Naive thymus-derived CD4-positive, alpha-beta T cell (primary cell): Measurements from ENCODE around the gene CAB39L. TPM values are rescaled to one million over a fixed set of nuclear protein-coding genes. Genes with fewer than 3 reads are reported as not detected.

Source experiments
- ATAC-seq: fragments of 150-1000 bp; cut with Tn5 transposase; 2 replicates; pipeline ENCODE4 v1.10.0; 2021; ENCODE audit warnings: mild to moderate bottlenecking, moderate library complexity
- CTCF ChIA-PET: fragments of 350-600 bp; sonication (Branson Sonifier 250); formaldehyde crosslinking; loops from one replicate; lab custom pipeline; 2021; ENCODE audit warnings: antibody characterized with exemption; lab: Charles Lee
- POLR2A ChIA-PET: fragments of 350-600 bp; sonication (Branson Sonifier 250); formaldehyde crosslinking; loops from one replicate; lab custom pipeline; 2021; ENCODE audit warnings: antibody characterized with exemption, inconsistent platforms; lab: Charles Lee
- DNase-seq, 9 donors: peaks; one replicate each; pipeline versions ENCODE4 v3.0.0 to v3.0.0-alpha.2; 2020 to 2022; ENCODE audit warnings: mixed read lengths in 1 of 9
- H3K27ac ChIP-seq: one replicate; pipeline ENCODE4 v1.7.0; 2013; ENCODE audit warnings: mild to moderate bottlenecking, low read depth, low read length, moderate library complexity
- H3K27me3 ChIP-seq, 2 donors: one replicate each; pipeline ENCODE4 v1.7.0; 2013; ENCODE audit warnings: low read length in 2 of 2, mild to moderate bottlenecking in 2 of 2, moderate library complexity in 2 of 2; ENCODE audit not compliant: control insufficient read depth in 2 of 2, insufficient read depth in 2 of 2
- H3K36me3 ChIP-seq, 3 experiments: 1 replicate in 2 of 3; 2 replicates in 1 of 3; pipeline ENCODE4 v1.7.0; 2013; ENCODE audit warnings: low read length in 3 of 3, mild to moderate bottlenecking in 3 of 3, moderate library complexity in 1 of 3; ENCODE audit not compliant: insufficient read depth in 3 of 3, control insufficient read depth in 2 of 3
- H3K4me1 ChIP-seq, 2 donors: one replicate each; pipeline ENCODE4 v1.7.0; 2013; ENCODE audit warnings: low read length in 2 of 2, mild to moderate bottlenecking in 2 of 2, moderate library complexity in 1 of 2; ENCODE audit not compliant: control insufficient read depth in 2 of 2, insufficient read depth in 2 of 2
- H3K4me3 ChIP-seq: 2 replicates; pipeline ENCODE4 v1.7.0; 2013; ENCODE audit warnings: mild to moderate bottlenecking, low read length
- H3K9me3 ChIP-seq, 3 experiments: 1 replicate in 2 of 3; 2 replicates in 1 of 3; pipeline ENCODE4 v1.7.0; 2013; ENCODE audit warnings: low read length in 3 of 3; ENCODE audit not compliant: control insufficient read depth in 2 of 3
- H3K27ac Mint-ChIP-seq, 9 donors: one replicate each; pipeline ENCODE4 v1.8.0; 2020 to 2022; ENCODE audit warnings: mixed read lengths in 9 of 9, mild to moderate bottlenecking in 8 of 9, moderate library complexity in 5 of 9, inconsistent platforms in 2 of 9
- H3K27me3 Mint-ChIP-seq, 5 donors: one replicate each; pipeline ENCODE4 v1.8.0; 2021 to 2022; ENCODE audit warnings: mixed read lengths in 5 of 5, mild to moderate bottlenecking in 1 of 5
- H3K36me3 Mint-ChIP-seq, 5 donors: one replicate each; pipeline ENCODE4 v1.8.0; 2020 to 2022; ENCODE audit warnings: mixed read lengths in 5 of 5, mild to moderate bottlenecking in 3 of 5, inconsistent platforms in 1 of 5
- H3K4me1 Mint-ChIP-seq, 7 donors: one replicate each; pipeline ENCODE4 v1.8.0; 2020 to 2022; ENCODE audit warnings: mixed read lengths in 7 of 7, mild to moderate bottlenecking in 3 of 7, inconsistent platforms in 1 of 7
- H3K4me3 Mint-ChIP-seq, 10 donors: one replicate each; pipeline ENCODE4 v1.8.0; 2020 to 2022; ENCODE audit warnings: mild to moderate bottlenecking in 10 of 10, mixed read lengths in 10 of 10, moderate library complexity in 6 of 10, inconsistent platforms in 2 of 10
- H3K9me3 Mint-ChIP-seq, 11 donors: one replicate each; pipeline ENCODE4 v1.8.0; 2020 to 2022; ENCODE audit warnings: mixed read lengths in 11 of 11, mild to moderate bottlenecking in 4 of 11, inconsistent platforms in 1 of 11, moderate library complexity in 1 of 11
- intact Hi-C, 2 donors: fragments of 100-400 bp; cut with micrococcal nuclease; formaldehyde crosslinking; loops; one replicate each; pipeline ENCODE4 v1.15.1; 2023
- polyA plus RNA-seq, 2 donors: library from polyadenylated mRNA; unstranded; fragments of 300-500 nt; fragmentation: Illumina TruSeq; gene quantifications; one replicate each; pipeline ENCODE4 v1.2.3, GENCODE V29; 2021
- total RNA-seq, 6 experiments: library from RNA in 5 of 6; stranded (reverse) in 5 of 6; gene quantifications; 1 replicate in 5 of 6; 2 replicates in 1 of 6; pipeline ENCODE4 v1.2.3 and lab custom pipeline; 2021 to 2026

CAB39L gene
- total and polyA plus RNA-seq, 7 experiments from 2014 or later: 2.9 to 5.9 (median 4.6) TPM

- H3K27me3 Mint-ChIP-seq: no peaks in the 10 kb centered on the region
- Histone ChIP-seq H3K36me3 (no peaks in the 10 kb centered on the region), H3K27ac (no peak overlapping the region), H3K4me3 (no peak overlapping the region), H3K9me3 (no peaks in the 10 kb centered on the region), H3K4me1 (no peaks in the 10 kb centered on the region), H3K27me3 (no peaks in the 10 kb centered on the region)
- peaks cover 0 to 26% (median 6%) of the 10 kb centered on the region in 5 donors for H3K36me3 Mint-ChIP-seq
- ChIA-PET POLR2A (no interaction called here), CTCF (no interaction called here)
- intact Hi-C loops: no loop called here
- no peak for DNase-seq
- peaks cover 0 to 2% (median 0%) of the 10 kb centered on the region in 7 donors for H3K4me1 Mint-ChIP-seq
- ATAC-seq: no peak
- no peak overlapping the region for H3K4me3 Mint-ChIP-seq
- no peak overlapping the region for H3K27ac Mint-ChIP-seq
- no peaks in the 10 kb centered on the region for H3K9me3 Mint-ChIP-seq
Measured at GRCh38 chr13:49272296-49272695, 171.6 kb downstream of the CAB39L start.

GRCh38 chr13:49271264-49271663, 172.6 kb downstream of the CAB39L start:
- peaks cover under 1 to 21% (median 5%) of the 10 kb centered on the region in 5 donors for H3K36me3 Mint-ChIP-seq
- H3K27me3 ChIP-seq: no peaks in the 10 kb centered on the region
- no peak overlapping the region for H3K27ac ChIP-seq
- H3K4me1 ChIP-seq: no peaks in the 10 kb centered on the region
- ChIA-PET CTCF (interaction anchor here (1.1 to 1.2 kb wide), 2 partner anchors 10 to 31 kb away, joined by 4 to 5 read pairs; no protein-coding TSS in a partner anchor), POLR2A (interaction anchor here (0.7 kb wide), 1 partner anchor 19 kb away, joined by 3 read pairs; no protein-coding TSS in a partner anchor)
- intact Hi-C loops: no loop called here
- H3K9me3 ChIP-seq: no peaks in the 10 kb centered on the region
- H3K4me3 ChIP-seq: no peak overlapping the region
- H3K36me3 ChIP-seq: no peaks in the 10 kb centered on the region
- no peak overlapping the region for H3K4me3 Mint-ChIP-seq
- ATAC-seq (no peak), DNase-seq (no peak)
- no peak overlapping the region for H3K27ac Mint-ChIP-seq
- H3K27me3 Mint-ChIP-seq: no peaks in the 10 kb centered on the region
- no peaks in the 10 kb centered on the region for H3K9me3 Mint-ChIP-seq
- H3K4me1 Mint-ChIP-seq: peaks cover 0 to 2% (median 0%) of the 10 kb centered on the region in 7 donors

GRCh38 chr13:49265822-49266221, 178.0 kb downstream of the CAB39L start:
- ChIA-PET POLR2A (no interaction called here), CTCF (no interaction called here)
- DNase-seq: no peak
- Histone ChIP-seq H3K4me1 (no peaks in the 10 kb centered on the region), H3K9me3 (no peaks in the 10 kb centered on the region), H3K27ac (no peak overlapping the region), H3K36me3 (peaks cover 0 to 8% (median 0%) of the 10 kb centered on the region in 3 experiments), H3K27me3 (no peaks in the 10 kb centered on the region), H3K4me3 (no peak overlapping the region)
- Mint-ChIP-seq H3K9me3 (no peaks in the 10 kb centered on the region), H3K4me1 (peaks cover 0 to 7% (median 0%) of the 10 kb centered on the region in 7 donors), H3K4me3 (no peak overlapping the region), H3K36me3 (peaks cover 7 to 25% (median 10%) of the 10 kb centered on the region in 5 donors), H3K27ac (peak overlapping the region in 1 of 9 donors; percentile 11), H3K27me3 (no peaks in the 10 kb centered on the region)
- ATAC-seq: no peak
- intact Hi-C loops: no loop called here

- Mint-ChIP-seq H3K4me3 (no peak overlapping the region), H3K4me1 (peaks cover 2 to 14% (median 11%) of the 10 kb centered on the region in 7 donors), H3K36me3 (peaks cover 10 to 30% (median 18%) of the 10 kb centered on the region in 5 donors), H3K27ac (no peak overlapping the region), H3K27me3 (no peaks in the 10 kb centered on the region), H3K9me3 (no peaks in the 10 kb centered on the region)
- no peak overlapping the region for H3K27ac ChIP-seq
- H3K4me3 ChIP-seq: no peak overlapping the region
- H3K9me3 ChIP-seq: no peaks in the 10 kb centered on the region
- ATAC-seq (no peak), DNase-seq (no peak)
- H3K36me3 ChIP-seq: peaks cover 0 to 18% (median 0%) of the 10 kb centered on the region in 3 experiments
- intact Hi-C loops: no loop called here
- peaks cover 0 to 7% of the 10 kb centered on the region in 2 donors for H3K4me1 ChIP-seq
- H3K27me3 ChIP-seq: no peaks in the 10 kb centered on the region
- POLR2A ChIA-PET: no interaction called here
- CTCF ChIA-PET: no interaction called here
Measured at GRCh38 chr13:49262634-49263033, 181.2 kb downstream of the CAB39L start.

- ChIA-PET POLR2A (interaction anchor here (0.8 kb wide), 1 partner anchor 11 kb away, joined by 3 read pairs; the partner anchor contains the start of gene CDADC1), CTCF (no interaction called here)
- H3K27ac Mint-ChIP-seq: peak overlapping the region in 2 of 9 donors; percentile 32 to 67
Measured at GRCh38 chr13:49259586-49259985, 184.3 kb downstream of the CAB39L start.

More at GRCh38 chr13:49259586-49259985, 184.3 kb downstream of the CAB39L start:
- Histone ChIP-seq H3K4me3 (no peak overlapping the region), H3K36me3 (peaks cover 0 to 24% (median 4%) of the 10 kb centered on the region in 3 experiments), H3K27ac (no peak overlapping the region), H3K4me1 (peaks cover 0 to 7% of the 10 kb centered on the region in 2 donors), H3K27me3 (no peaks in the 10 kb centered on the region), H3K9me3 (no peaks in the 10 kb centered on the region)
- Mint-ChIP-seq H3K27me3 (no peaks in the 10 kb centered on the region), H3K36me3 (peaks cover 13 to 40% (median 29%) of the 10 kb centered on the region in 5 donors), H3K9me3 (no peaks in the 10 kb centered on the region), H3K4me1 (peaks cover 6 to 37% (median 29%) of the 10 kb centered on the region in 7 donors), H3K4me3 (peak overlapping the region in 1 of 10 donors; percentile 26)
- ATAC-seq (no peak), DNase-seq (no peak)
- intact Hi-C loops: no loop called here

Other genes with a start within 250 kb of the CAB39L start
- not detected for gene MLNR, start 223.7 kb downstream of the CAB39L start, total RNA-seq
- not detected for gene MLNR, start 223.7 kb downstream of the CAB39L start, polyA plus RNA-seq
- gene CDADC1, start 196.1 kb downstream of the CAB39L start, total RNA-seq: 10 to 100 TPM; 10.7 to 21.3 (median 14.5) TPM
- gene CDADC1, start 196.1 kb downstream of the CAB39L start, polyA plus RNA-seq: 10 to 100 TPM in 1 of 2 donors, 1 to 10 TPM in 1; 9.2 to 12.8 TPM
- 10 to 100 TPM; 16.7 to 30.0 (median 20.3) TPM for gene SETDB2, start 210 bp upstream of the CAB39L start, total RNA-seq
- gene SETDB2, start 210 bp upstream of the CAB39L start, polyA plus RNA-seq: 10 to 100 TPM; 14.3 to 15.0 TPM
- gene PHF11, start 51.9 kb upstream of the CAB39L start, total RNA-seq: 100 to 1,000 TPM in 4 of 5 experiments, 10 to 100 TPM in 1; 96.0 to 132 (median 126) TPM
- 10 to 100 TPM; 80.6 to 88.4 TPM for gene PHF11, start 51.9 kb upstream of the CAB39L start, polyA plus RNA-seq
- gene RCBTB1, start 141.5 kb upstream of the CAB39L start, total RNA-seq: 10 to 100 TPM; 16.3 to 22.2 (median 20.4) TPM
- 10 to 100 TPM in 1 of 2 donors, 1 to 10 TPM in 1; 8.1 to 12.9 TPM for gene RCBTB1, start 141.5 kb upstream of the CAB39L start, polyA plus RNA-seq
- gene ARL11, start 184.4 kb upstream of the CAB39L start, total RNA-seq: 1 to 10 TPM in 2 of 5 experiments, under 1 TPM in 3; 0.48 to 3.4 (median 0.95) TPM
- under 1 TPM; 0.30 to 0.38 TPM for gene ARL11, start 184.4 kb upstream of the CAB39L start, polyA plus RNA-seq
- gene EBPL, start 247.4 kb upstream of the CAB39L start, total RNA-seq: 10 to 100 TPM; 13.3 to 34.9 (median 20.4) TPM
- 10 to 100 TPM; 60.7 to 74.6 TPM for gene EBPL, start 247.4 kb upstream of the CAB39L start, polyA plus RNA-seq